Panc1 (cell line): ENCODE results near the gene FARS2. TPM values are rescaled to one million over a fixed set of nuclear protein-coding genes. Genes with fewer than 3 reads are reported as not detected.

Experiments used
- ATAC-seq: fragments of 200-7000 bp; cut with Tn5 transposase; 2 replicates; pipeline ENCODE4 v1.9.1; 2020; ENCODE audit warnings: mild to moderate bottlenecking, moderate library complexity
- BruUV-seq: library from RNA; stranded (reverse); fragments of 400-500 nt; replicated peaks from 2 replicates; lab custom pipeline; 2021; lab: Mats Ljungman, UMichigan
- CTCF ChIA-PET: fragments of 300-600 bp; sonication (Branson Sonifier 250); formaldehyde crosslinking; loops from one replicate; lab custom pipeline; 2022; ENCODE audit warnings: antibody characterized with exemption; lab: Charles Lee
- POLR2A ChIA-PET: fragments of 300-600 bp; sonication (Branson Sonifier 250); formaldehyde crosslinking; loops from one replicate; lab custom pipeline; 2022; ENCODE audit warnings: antibody characterized with exemption; lab: Charles Lee
- DNase-seq: peaks from one replicate; pipeline ENCODE4 v3.0.0-alpha.2; 2010; ENCODE audit warnings: low read depth, low spot score
- H3K27ac ChIP-seq: 2 replicates; pipeline ENCODE4 v1.5.1; 2011; ENCODE audit warnings: mild to moderate bottlenecking, low read length, inconsistent platforms
- H3K27me3 ChIP-seq: fragments of 200-500 bp; sonication (Bioruptor generic); 2 replicates; pipeline ENCODE4 v1.6.0; 2014; ENCODE audit warnings: low read length, inconsistent platforms; ENCODE audit not compliant: control insufficient read depth, insufficient read depth
- H3K36me3 ChIP-seq: fragments of 200-500 bp; sonication (Bioruptor generic); 2 replicates; pipeline ENCODE4 v1.5.1; 2014; ENCODE audit warnings: inconsistent platforms, mild to moderate bottlenecking, low read length, moderate library complexity; ENCODE audit not compliant: control insufficient read depth, insufficient read depth
- H3K4me1 ChIP-seq: 2 replicates; pipeline ENCODE4 v1.5.1; 2011; ENCODE audit warnings: inconsistent platforms, mild to moderate bottlenecking, low read length, moderate library complexity; ENCODE audit not compliant: control insufficient read depth, insufficient read depth
- H3K4me3 ChIP-seq, 2 experiments: 2 replicates each; pipeline ENCODE4 v1.5.1; 2011 to 2012; ENCODE audit warnings: low read depth in 2 of 2, low read length in 2 of 2, mild to moderate bottlenecking in 2 of 2, inconsistent platforms in 1 of 2, moderate library complexity in 1 of 2
- H3K9me3 ChIP-seq: fragments of 200-500 bp; sonication (Bioruptor generic); 2 replicates; pipeline ENCODE4 v1.5.1; 2014; ENCODE audit warnings: low read depth, mild to moderate bottlenecking, inconsistent platforms, low read length, moderate library complexity; ENCODE audit not compliant: control insufficient read depth, insufficient read depth
- POLR2AphosphoS5 ChIP-seq: IDR thresholded peaks from 2 replicates; pipeline ENCODE4 v1.6.1; 2012; ENCODE audit warnings: mild to moderate bottlenecking, low read depth, low read length, moderate library complexity
- SIN3A ChIP-seq: IDR thresholded peaks from 2 replicates; pipeline ENCODE4 v1.6.1; 2012; ENCODE audit warnings: low read depth, mild to moderate bottlenecking, low read length, moderate library complexity, borderline replicate concordance; ENCODE audit not compliant: insufficient read depth
- TCF7L2 ChIP-seq: IDR thresholded peaks from 2 replicates; pipeline ENCODE4 v1.6.1; 2011; ENCODE audit warnings: mild to moderate bottlenecking, low read depth, low read length, inconsistent platforms
- in situ Hi-C: cut with HindIII; loops from 2 replicates; pipeline ENCODE4 v1.10.0; 2016; ENCODE audit warnings: low sequenced_read_pairs, low pct_unique_long_range_greater_than_20kb
- intact Hi-C: fragments of 100-400 bp; cut with micrococcal nuclease; formaldehyde crosslinking; loops from one replicate; pipeline ENCODE4 v1.10.0; 2022; ENCODE audit not compliant: unreplicated experiment
- total RNA-seq: library from RNA; stranded (reverse); gene quantifications from one replicate; pipeline ENCODE4 v1.2.1, GENCODE V29; 2021; ENCODE audit not compliant: unreplicated experiment
- TF ChIP-seq, protein P1 (sequence below): fragments of 450-650 bp; IDR thresholded peaks from 2 replicates; pipeline ENCODE4 v1.5.1; 2017; ENCODE audit warnings: mild to moderate bottlenecking
- TF ChIP-seq, protein P2 (sequence below), 2 experiments: IDR thresholded peaks; 2 replicates each; pipeline ENCODE4 v1.6.1; 2011 to 2012; ENCODE audit warnings: low read depth in 2 of 2, control low read depth in 1 of 2, low read length in 1 of 2, mild to moderate bottlenecking in 1 of 2, moderate library complexity in 1 of 2; ENCODE audit not compliant: insufficient read depth in 1 of 2

The FARS2 gene
- total RNA-seq, 1 experiment from 2014 or later: 12.8 TPM

DNA sequence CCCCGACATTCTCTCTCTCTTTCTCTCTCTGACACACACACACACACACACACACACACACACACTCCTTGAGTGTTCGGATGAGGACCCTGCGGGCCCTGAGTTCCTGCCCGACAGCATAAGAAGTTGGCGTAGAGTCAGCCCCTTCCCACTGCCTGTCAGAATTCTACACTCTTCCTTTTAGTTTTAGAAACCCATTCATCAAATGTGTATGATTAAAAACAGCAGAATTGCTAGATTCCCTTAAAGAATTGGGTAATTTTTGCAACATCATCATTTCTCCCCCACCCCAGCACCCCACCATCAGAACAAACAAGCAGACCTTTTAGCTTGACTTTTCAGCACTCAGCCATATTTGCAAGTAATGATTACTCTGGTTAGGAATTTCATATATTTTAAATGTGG, 322.8 kb downstream of the FARS2 start:
- ATAC-seq (no peak), DNase-seq (no peak)
- Histone ChIP-seq H3K27me3 (no peaks in the 10 kb centered on the region), H3K27ac (no peak overlapping the region), H3K4me3 (no peak overlapping the region), H3K9me3 (no peaks in the 10 kb centered on the region), H3K36me3 (no peaks in the 10 kb centered on the region), H3K4me1 (no peaks in the 10 kb centered on the region)
- CTCF ChIA-PET: no interaction called here
- intact Hi-C loops (no loop called here), in situ Hi-C loops (no loop called here)
- POLR2A ChIA-PET: no interaction called here
- TF ChIP-seq TCF7L2 (no peak), SIN3A (no peak), POLR2AphosphoS5 (no peak)
- TF ChIP-seq, protein P1, sequence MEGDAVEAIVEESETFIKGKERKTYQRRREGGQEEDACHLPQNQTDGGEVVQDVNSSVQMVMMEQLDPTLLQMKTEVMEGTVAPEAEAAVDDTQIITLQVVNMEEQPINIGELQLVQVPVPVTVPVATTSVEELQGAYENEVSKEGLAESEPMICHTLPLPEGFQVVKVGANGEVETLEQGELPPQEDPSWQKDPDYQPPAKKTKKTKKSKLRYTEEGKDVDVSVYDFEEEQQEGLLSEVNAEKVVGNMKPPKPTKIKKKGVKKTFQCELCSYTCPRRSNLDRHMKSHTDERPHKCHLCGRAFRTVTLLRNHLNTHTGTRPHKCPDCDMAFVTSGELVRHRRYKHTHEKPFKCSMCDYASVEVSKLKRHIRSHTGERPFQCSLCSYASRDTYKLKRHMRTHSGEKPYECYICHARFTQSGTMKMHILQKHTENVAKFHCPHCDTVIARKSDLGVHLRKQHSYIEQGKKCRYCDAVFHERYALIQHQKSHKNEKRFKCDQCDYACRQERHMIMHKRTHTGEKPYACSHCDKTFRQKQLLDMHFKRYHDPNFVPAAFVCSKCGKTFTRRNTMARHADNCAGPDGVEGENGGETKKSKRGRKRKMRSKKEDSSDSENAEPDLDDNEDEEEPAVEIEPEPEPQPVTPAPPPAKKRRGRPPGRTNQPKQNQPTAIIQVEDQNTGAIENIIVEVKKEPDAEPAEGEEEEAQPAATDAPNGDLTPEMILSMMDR: no peak
- TF ChIP-seq, protein P2, sequence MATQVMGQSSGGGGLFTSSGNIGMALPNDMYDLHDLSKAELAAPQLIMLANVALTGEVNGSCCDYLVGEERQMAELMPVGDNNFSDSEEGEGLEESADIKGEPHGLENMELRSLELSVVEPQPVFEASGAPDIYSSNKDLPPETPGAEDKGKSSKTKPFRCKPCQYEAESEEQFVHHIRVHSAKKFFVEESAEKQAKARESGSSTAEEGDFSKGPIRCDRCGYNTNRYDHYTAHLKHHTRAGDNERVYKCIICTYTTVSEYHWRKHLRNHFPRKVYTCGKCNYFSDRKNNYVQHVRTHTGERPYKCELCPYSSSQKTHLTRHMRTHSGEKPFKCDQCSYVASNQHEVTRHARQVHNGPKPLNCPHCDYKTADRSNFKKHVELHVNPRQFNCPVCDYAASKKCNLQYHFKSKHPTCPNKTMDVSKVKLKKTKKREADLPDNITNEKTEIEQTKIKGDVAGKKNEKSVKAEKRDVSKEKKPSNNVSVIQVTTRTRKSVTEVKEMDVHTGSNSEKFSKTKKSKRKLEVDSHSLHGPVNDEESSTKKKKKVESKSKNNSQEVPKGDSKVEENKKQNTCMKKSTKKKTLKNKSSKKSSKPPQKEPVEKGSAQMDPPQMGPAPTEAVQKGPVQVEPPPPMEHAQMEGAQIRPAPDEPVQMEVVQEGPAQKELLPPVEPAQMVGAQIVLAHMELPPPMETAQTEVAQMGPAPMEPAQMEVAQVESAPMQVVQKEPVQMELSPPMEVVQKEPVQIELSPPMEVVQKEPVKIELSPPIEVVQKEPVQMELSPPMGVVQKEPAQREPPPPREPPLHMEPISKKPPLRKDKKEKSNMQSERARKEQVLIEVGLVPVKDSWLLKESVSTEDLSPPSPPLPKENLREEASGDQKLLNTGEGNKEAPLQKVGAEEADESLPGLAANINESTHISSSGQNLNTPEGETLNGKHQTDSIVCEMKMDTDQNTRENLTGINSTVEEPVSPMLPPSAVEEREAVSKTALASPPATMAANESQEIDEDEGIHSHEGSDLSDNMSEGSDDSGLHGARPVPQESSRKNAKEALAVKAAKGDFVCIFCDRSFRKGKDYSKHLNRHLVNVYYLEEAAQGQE (IDR thresholded peaks at IDR 0.05; ENCODE audit: insufficient read depth in 1 of 2, low read depth in 2 of 2, low read length in 1 of 2): no peak
- BruUV-seq: no TSS peak

DNA sequence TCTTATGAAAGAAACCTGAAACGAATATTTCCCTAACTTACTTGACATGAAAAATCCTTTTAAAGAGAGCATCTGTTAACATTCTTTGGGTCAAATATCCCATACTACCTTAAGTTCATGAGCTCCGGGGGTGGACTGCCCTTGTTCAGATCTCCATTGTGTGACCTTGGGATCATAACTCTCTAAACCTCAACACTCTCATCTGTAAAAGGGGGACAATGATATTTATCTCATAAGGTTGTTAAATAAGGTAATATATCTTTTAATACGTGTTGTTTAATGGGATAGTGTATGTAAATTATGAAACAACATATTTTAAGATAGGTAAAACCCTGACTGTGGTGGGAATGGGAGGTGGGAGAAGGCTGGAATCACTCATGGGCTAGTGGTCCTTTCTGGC, 326.3 kb downstream of the FARS2 start:
- CTCF ChIA-PET: no interaction called here
- BruUV-seq: no TSS peak
- POLR2A ChIA-PET: no interaction called here
- Histone ChIP-seq H3K27ac (no peak overlapping the region), H3K4me1 (no peaks in the 10 kb centered on the region), H3K4me3 (no peak overlapping the region), H3K9me3 (no peaks in the 10 kb centered on the region), H3K36me3 (no peaks in the 10 kb centered on the region), H3K27me3 (no peaks in the 10 kb centered on the region)
- TF ChIP-seq, protein P2 (IDR thresholded peaks at IDR 0.05; ENCODE audit: insufficient read depth in 1 of 2, low read depth in 2 of 2, low read length in 1 of 2): no peak
- TF ChIP-seq POLR2AphosphoS5: no peak
- no peak for TF ChIP-seq TCF7L2
- no peak for TF ChIP-seq SIN3A
- TF ChIP-seq, protein P1: no peak
- DNase-seq (no peak), ATAC-seq (no peak)
- intact Hi-C loops (no loop called here), in situ Hi-C loops (no loop called here)
